ENCODE results near the gene PCDH9.
A peak's percentile ranks its signal among the peaks of the same experiment; 100 is the strongest.
"Not testable (repeated sequence)": the region's sequence is repeated elsewhere in the genome, so short reads cannot be mapped to it uniquely, and the experiment has no call there.

PCDH9 gene

GRCh38 chr13:66286806-66287205, 943.3 kb downstream of the PCDH9 start:
- DNase-seq (ENCODE audit: low spot score); H3K9me3 ChIP-seq (replicated peaks in 1 of 2; ENCODE audit: control insufficient read depth in 2 of 2, insufficient read depth in 1 of 2, low read depth in 1 of 2, low read length in 2 of 2); H3K79me1 ChIP-seq (ENCODE audit: low read depth, low read length); H3K27ac ChIP-seq (replicated peaks; ENCODE audit: low read length); H3K27me3 ChIP-seq (ENCODE audit: control insufficient read depth in 3 of 3, insufficient read depth in 3 of 3, low read depth in 1 of 3, low read length in 3 of 3); H2AK5ac ChIP-seq (ENCODE audit: low read depth, low read length); H2BK12ac ChIP-seq (ENCODE audit: low read length); H2AFZ ChIP-seq (ENCODE audit: low read length); H3K9ac ChIP-seq (ENCODE audit: low read depth, low read length, poor library complexity); H3K23ac ChIP-seq (ENCODE audit: low read depth, low read length, poor library complexity); H4K91ac ChIP-seq (ENCODE audit: low read depth, low read length, poor library complexity); H3K18ac ChIP-seq (ENCODE audit: low read length); H3K36me3 ChIP-seq (replicated peaks in 1 of 2; ENCODE audit: control insufficient read depth in 2 of 2, insufficient read depth in 2 of 2, low read length in 2 of 2); H2BK120ac ChIP-seq (ENCODE audit: low read depth, low read length); H3K4me1 ChIP-seq (ENCODE audit: control insufficient read depth in 2 of 2, insufficient read depth in 1 of 2, low read depth in 1 of 2, low read length in 2 of 2); H4K8ac ChIP-seq (ENCODE audit: low read depth, low read length); H2BK15ac ChIP-seq (ENCODE audit: low read length); H3K4ac ChIP-seq (ENCODE audit: low read length); H3K4me3 ChIP-seq (ENCODE audit: low read length in 2 of 2); H2BK5ac ChIP-seq (ENCODE audit: low read length); H3K14ac ChIP-seq (ENCODE audit: low read length); H3K4me2 ChIP-seq (ENCODE audit: insufficient read depth, low read length, poor library complexity, severe bottlenecking): not testable (repeated sequence)
- WGBS, 2 donors (ENCODE audit: extremely low coverage in 2 of 2, insufficient read length in 2 of 2, insufficient replicate concordance in 1 of 2): no CpG with 5 or more reads among the region's 5 CpGs

DNA sequence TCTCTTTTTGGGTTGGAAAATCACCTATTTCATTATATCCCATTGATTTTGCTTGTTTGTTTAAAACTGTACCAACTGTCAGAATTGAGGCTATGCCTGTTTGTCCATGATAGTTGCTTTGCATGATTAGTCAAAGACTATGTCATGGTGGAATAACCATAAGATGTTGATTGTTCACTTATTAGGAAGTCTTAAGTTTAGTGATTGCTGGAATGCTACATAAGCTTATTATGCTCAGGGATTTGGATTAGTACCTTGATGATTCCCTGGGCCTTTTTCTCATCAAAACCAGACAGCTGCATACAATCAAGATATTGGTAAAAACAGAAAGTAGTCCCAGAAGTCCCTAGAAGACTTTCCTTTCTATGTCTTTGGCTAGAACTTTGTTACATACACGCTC, 954.7 kb downstream of the PCDH9 start:
- H2BK5ac ChIP-seq (ENCODE audit: low read length): no peak overlapping the region
- H2AFZ ChIP-seq (ENCODE audit: low read length): no peak overlapping the region
- no peak overlapping the region for H3K18ac ChIP-seq (ENCODE audit: low read length)
- DNase-seq (ENCODE audit: low spot score): no peak
- H2BK15ac ChIP-seq (ENCODE audit: low read length): no peak overlapping the region
- peaks cover 7 to 8% of the 10 kb centered on the region in 2 donors for H3K9me3 ChIP-seq (replicated peaks in 1 of 2; ENCODE audit: control insufficient read depth in 2 of 2, insufficient read depth in 1 of 2, low read depth in 1 of 2, low read length in 2 of 2)
- H2BK12ac ChIP-seq (ENCODE audit: low read length): no peak overlapping the region
- H3K27ac ChIP-seq (replicated peaks; ENCODE audit: low read length): no peak overlapping the region
- no peaks in the 10 kb centered on the region for H3K36me3 ChIP-seq (replicated peaks in 1 of 2; ENCODE audit: control insufficient read depth in 2 of 2, insufficient read depth in 2 of 2, low read length in 2 of 2)
- H3K9ac ChIP-seq (ENCODE audit: low read depth, low read length, poor library complexity): no peak overlapping the region
- H4K8ac ChIP-seq (ENCODE audit: low read depth, low read length): no peak overlapping the region
- H3K79me1 ChIP-seq (ENCODE audit: low read depth, low read length): no peaks in the 10 kb centered on the region
- no peak overlapping the region for H4K91ac ChIP-seq (ENCODE audit: low read depth, low read length, poor library complexity)
- H3K23ac ChIP-seq (ENCODE audit: low read depth, low read length, poor library complexity): no peak overlapping the region
- H3K4me1 ChIP-seq (ENCODE audit: control insufficient read depth in 2 of 2, insufficient read depth in 1 of 2, low read depth in 1 of 2, low read length in 2 of 2): no peaks in the 10 kb centered on the region
- H3K4me2 ChIP-seq (ENCODE audit: insufficient read depth, low read length, poor library complexity, severe bottlenecking): no peak overlapping the region
- no CpG with 5 or more reads among the region's 1 CpG for WGBS, 2 donors (ENCODE audit: extremely low coverage in 2 of 2, insufficient read length in 2 of 2, insufficient replicate concordance in 1 of 2)
- H3K27me3 ChIP-seq (ENCODE audit: control insufficient read depth in 3 of 3, insufficient read depth in 3 of 3, low read depth in 1 of 3, low read length in 3 of 3): no peaks in the 10 kb centered on the region
- H3K4me3 ChIP-seq (ENCODE audit: low read length in 2 of 2): no peak overlapping the region
- H2BK120ac ChIP-seq (ENCODE audit: low read depth, low read length): no peak overlapping the region
- H3K14ac ChIP-seq (ENCODE audit: low read length): no peak overlapping the region
- H2AK5ac ChIP-seq (ENCODE audit: low read depth, low read length): no peak overlapping the region
- no peak overlapping the region for H3K4ac ChIP-seq (ENCODE audit: low read length)

DNA sequence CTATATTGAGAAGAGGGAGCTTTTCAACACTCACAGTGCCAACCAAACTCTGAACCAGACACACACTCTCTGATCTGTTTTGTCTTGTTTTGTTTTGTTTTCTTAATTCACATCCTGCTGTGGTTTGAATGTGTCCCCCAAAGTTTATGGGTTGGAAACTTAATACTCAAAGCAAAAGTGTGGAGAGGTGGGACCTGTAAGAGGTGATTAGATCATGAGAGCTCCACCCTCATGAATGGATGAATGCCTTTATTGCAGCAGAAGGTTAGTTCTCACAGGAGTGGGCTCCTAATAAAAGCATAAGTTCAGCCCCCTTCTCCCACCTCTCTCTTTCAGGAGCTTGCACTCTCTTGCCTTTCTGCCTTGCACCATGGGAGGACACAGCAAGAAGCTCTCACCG, 957.1 kb downstream of the PCDH9 start:
- WGBS, 2 donors (ENCODE audit: extremely low coverage in 2 of 2, insufficient read length in 2 of 2, insufficient replicate concordance in 1 of 2): no CpG with 5 or more reads among the region's 1 CpG
- H3K23ac ChIP-seq (ENCODE audit: low read depth, low read length, poor library complexity): no peak overlapping the region
- no peak for DNase-seq (ENCODE audit: low spot score)

GRCh38 chr13:66266761-66267160, 963.4 kb downstream of the PCDH9 start:
- Histone ChIP-seq H3K4me1 (ENCODE audit: control insufficient read depth in 2 of 2, insufficient read depth in 1 of 2, low read depth in 1 of 2, low read length in 2 of 2) (peaks cover 6 to 11% of the 10 kb centered on the region in 2 donors), H2BK15ac (ENCODE audit: low read length) (no peak overlapping the region), H4K8ac (ENCODE audit: low read depth, low read length) (no peak overlapping the region), H2BK5ac (ENCODE audit: low read length) (no peak overlapping the region), H3K27me3 (ENCODE audit: control insufficient read depth in 3 of 3, insufficient read depth in 3 of 3, low read depth in 1 of 3, low read length in 3 of 3) (no peaks in the 10 kb centered on the region), H3K23ac (ENCODE audit: low read depth, low read length, poor library complexity) (no peak overlapping the region), H2BK120ac (ENCODE audit: low read depth, low read length) (no peak overlapping the region), H2AFZ (ENCODE audit: low read length) (no peak overlapping the region), H4K91ac (ENCODE audit: low read depth, low read length, poor library complexity) (no peak overlapping the region), H3K36me3 (replicated peaks in 1 of 2; ENCODE audit: control insufficient read depth in 2 of 2, insufficient read depth in 2 of 2, low read length in 2 of 2) (no peaks in the 10 kb centered on the region), H3K9ac (ENCODE audit: low read depth, low read length, poor library complexity) (no peak overlapping the region), H3K18ac (ENCODE audit: low read length) (no peak overlapping the region), H3K4ac (ENCODE audit: low read length) (no peak overlapping the region), H3K9me3 (replicated peaks in 1 of 2; ENCODE audit: control insufficient read depth in 2 of 2, insufficient read depth in 1 of 2, low read depth in 1 of 2, low read length in 2 of 2) (no peaks in the 10 kb centered on the region), H2AK5ac (ENCODE audit: low read depth, low read length) (no peak overlapping the region), H3K14ac (ENCODE audit: low read length) (no peak overlapping the region), H3K27ac (replicated peaks; ENCODE audit: low read length) (no peak overlapping the region), H3K79me1 (ENCODE audit: low read depth, low read length) (no peaks in the 10 kb centered on the region), H3K4me3 (ENCODE audit: low read length in 2 of 2) (no peak overlapping the region), H3K4me2 (ENCODE audit: insufficient read depth, low read length, poor library complexity, severe bottlenecking) (no peak overlapping the region), H2BK12ac (ENCODE audit: low read length) (no peak overlapping the region)
- no CpG with 5 or more reads among the region's 5 CpGs for WGBS, 2 donors (ENCODE audit: extremely low coverage in 2 of 2, insufficient read length in 2 of 2, insufficient replicate concordance in 1 of 2)
- DNase-seq (ENCODE audit: low spot score): no peak

More for the DNA sequence above, 957.1 kb downstream of the PCDH9 start:
- no peaks in the 10 kb centered on the region for H3K27me3 ChIP-seq (ENCODE audit: control insufficient read depth in 3 of 3, insufficient read depth in 3 of 3, low read depth in 1 of 3, low read length in 3 of 3)
- no peak overlapping the region for H3K27ac ChIP-seq (replicated peaks; ENCODE audit: low read length)
- no peak overlapping the region for H2BK120ac ChIP-seq (ENCODE audit: low read depth, low read length)
- H3K4me1 ChIP-seq (ENCODE audit: control insufficient read depth in 2 of 2, insufficient read depth in 1 of 2, low read depth in 1 of 2, low read length in 2 of 2): no peaks in the 10 kb centered on the region
- H2BK5ac ChIP-seq (ENCODE audit: low read length): no peak overlapping the region
- peaks cover 5 to 8% of the 10 kb centered on the region in 2 donors for H3K9me3 ChIP-seq (replicated peaks in 1 of 2; ENCODE audit: control insufficient read depth in 2 of 2, insufficient read depth in 1 of 2, low read depth in 1 of 2, low read length in 2 of 2)
- no peak overlapping the region for H2AK5ac ChIP-seq (ENCODE audit: low read depth, low read length)
- no peak overlapping the region for H3K9ac ChIP-seq (ENCODE audit: low read depth, low read length, poor library complexity)
- no peak overlapping the region for H2BK12ac ChIP-seq (ENCODE audit: low read length)
- H2BK15ac ChIP-seq (ENCODE audit: low read length): no peak overlapping the region
- peak overlapping the region; percentile 34 for H2AFZ ChIP-seq (ENCODE audit: low read length)
- H3K4me2 ChIP-seq (ENCODE audit: insufficient read depth, low read length, poor library complexity, severe bottlenecking): no peak overlapping the region
- no peak overlapping the region for H3K4me3 ChIP-seq (ENCODE audit: low read length in 2 of 2)
- H3K18ac ChIP-seq (ENCODE audit: low read length): no peak overlapping the region
- H3K79me1 ChIP-seq (ENCODE audit: low read depth, low read length): no peaks in the 10 kb centered on the region
- no peaks in the 10 kb centered on the region for H3K36me3 ChIP-seq (replicated peaks in 1 of 2; ENCODE audit: control insufficient read depth in 2 of 2, insufficient read depth in 2 of 2, low read length in 2 of 2)
- H3K14ac ChIP-seq (ENCODE audit: low read length): no peak overlapping the region
- H4K8ac ChIP-seq (ENCODE audit: low read depth, low read length): no peak overlapping the region
- H4K91ac ChIP-seq (ENCODE audit: low read depth, low read length, poor library complexity): no peak overlapping the region
- H3K4ac ChIP-seq (ENCODE audit: low read length): no peak overlapping the region

Data from neuronal stem cell (in vitro differentiated cells).